PC-9 (cell line): ENCODE measurements around the gene TDRD7. TPM values are rescaled to one million over a fixed set of nuclear protein-coding genes. Genes with fewer than 3 reads are reported as not detected.

Experiments used
- BruUV-seq: library from RNA; stranded (reverse); fragments of 400-500 nt; replicated peaks from 2 replicates; lab custom pipeline; 2021; lab: Mats Ljungman, UMichigan
- CTCF ChIA-PET: fragments of 300-600 bp; sonication (Branson Sonifier 250); formaldehyde crosslinking; loops from one replicate; lab custom pipeline; 2022; ENCODE audit warnings: antibody characterized with exemption; lab: Charles Lee
- POLR2A ChIA-PET: fragments of 300-600 bp; sonication (Branson Sonifier 250); formaldehyde crosslinking; loops from one replicate; lab custom pipeline; 2022; ENCODE audit warnings: antibody characterized with exemption; ENCODE audit not compliant: unreplicated experiment; lab: Charles Lee
- DNase-seq, 2 experiments: peaks; one replicate each; pipeline versions ENCODE4 v3.0.0 to v3.0.0-alpha.2; 2015 to 2022; ENCODE audit warnings: mixed read lengths in 1 of 2
- H2AFZ ChIP-seq: fragments of 200-600 bp; sonication (generic); 2 replicates; pipeline ENCODE4 v1.8.1; 2017; ENCODE audit warnings: antibody characterized with exemption
- H3F3A ChIP-seq: fragments of 200-600 bp; sonication (generic); 2 replicates; pipeline ENCODE4 v1.8.1; 2017; ENCODE audit warnings: antibody characterized with exemption, mild to moderate bottlenecking, low read depth; ENCODE audit not compliant: insufficient read depth
- H3K27ac ChIP-seq: fragments of 200-600 bp; sonication (generic); 2 replicates; pipeline ENCODE4 v1.6.1; 2016; ENCODE audit warnings: mixed run types
- H3K27me3 ChIP-seq: fragments of 200-600 bp; sonication (generic); 2 replicates; pipeline ENCODE4 v1.6.1; 2016; ENCODE audit warnings: low read depth, mixed run types; ENCODE audit not compliant: insufficient read depth
- H3K36me3 ChIP-seq: fragments of 200-600 bp; sonication (generic); 2 replicates; pipeline ENCODE4 v1.6.1; 2016; ENCODE audit warnings: low read depth, mixed run types
- H3K4me1 ChIP-seq: fragments of 200-600 bp; sonication (generic); replicated peaks from 2 replicates; pipeline ENCODE4 v1.6.1; 2016; ENCODE audit warnings: mixed run types; ENCODE audit not compliant: insufficient read depth
- H3K4me2 ChIP-seq: fragments of 200-600 bp; sonication (generic); 2 replicates; pipeline ENCODE4 v1.6.1; 2017; ENCODE audit warnings: mixed run types
- H3K4me3 ChIP-seq: fragments of 200-600 bp; sonication (generic); 2 replicates; pipeline ENCODE4 v1.6.1; 2016; ENCODE audit warnings: mixed run types
- H3K79me2 ChIP-seq: fragments of 200-600 bp; sonication (generic); 2 replicates; pipeline ENCODE4 v1.6.1; 2017; ENCODE audit warnings: low read depth, mixed run types
- H3K9me2 ChIP-seq: fragments of 200-600 bp; sonication (generic); 2 replicates; pipeline ENCODE4 v1.8.1; 2017; ENCODE audit warnings: mild to moderate bottlenecking; ENCODE audit not compliant: insufficient read depth
- H3K9me3 ChIP-seq: fragments of 200-600 bp; sonication (generic); 2 replicates; pipeline ENCODE4 v1.8.1; 2016; ENCODE audit warnings: low read depth; ENCODE audit not compliant: insufficient read depth
- H4K20me1 ChIP-seq: fragments of 200-600 bp; sonication (generic); 2 replicates; pipeline ENCODE4 v1.8.1; 2017; ENCODE audit not compliant: insufficient read depth
- CTCF ChIP-seq: fragments of 200-600 bp; sonication (generic); conservative IDR thresholded peaks from 2 replicates; pipeline ENCODE4 v1.6.1; 2017; ENCODE audit warnings: mixed run types, antibody characterized with exemption, mild to moderate bottlenecking, moderate library complexity
- EZH2 ChIP-seq: fragments of 200-600 bp; sonication (generic); IDR thresholded peaks from 2 replicates; pipeline ENCODE4 v1.8.0; 2017; ENCODE audit warnings: antibody characterized with exemption, low read depth
- intact Hi-C: fragments of 100-400 bp; cut with micrococcal nuclease; formaldehyde crosslinking; loops from one replicate; pipeline ENCODE4 v1.10.0; 2022; ENCODE audit not compliant: unreplicated experiment
- total RNA-seq: library from RNA; stranded (reverse); gene quantifications from 2 replicates; pipeline ENCODE4 v1.2.3, GENCODE V29; 2021

TDRD7 gene
- total RNA-seq, 1 experiment from 2014 or later = 14.2 TPM

GRCh38 chr9:97525451-97525850 lies 113.6 kb downstream of the TDRD7 start:
- Histone ChIP-seq H3K4me3 (no peak overlapping the region), H3K27me3 (no peaks in the 10 kb centered on the region), H3K27ac (peak overlapping the region; percentile 89), H3K9me2 (no peaks in the 10 kb centered on the region), H2AFZ (peak overlapping the region; percentile 64; the same call in 1 of the 2 replicates), H3K4me1 (peaks cover 61% of the 10 kb centered on the region), H3K79me2 (no peaks in the 10 kb centered on the region), H3K4me2 (peak overlapping the region; percentile 54), H3K36me3 (no peaks in the 10 kb centered on the region), H3F3A (peaks cover 32% of the 10 kb centered on the region), H4K20me1 (no peaks in the 10 kb centered on the region), H3K9me3 (no peaks in the 10 kb centered on the region)
- ChIA-PET POLR2A (interaction anchor here (0.6 kb wide), 1 partner anchor 39 kb away, joined by 6 read pairs; no protein-coding TSS in a partner anchor), CTCF (interaction anchor here (0.5 to 1.8 kb wide), 5 partner anchors 24 to 130 kb away, joined by 4 to 13 read pairs (median 6); partner anchors contain the start of gene TMOD1)
- intact Hi-C loops = loop anchor here (2.0 kb wide), 1 partner anchor 25 kb away; the partner anchor contains the start of gene TMOD1
- DNase-seq = peak; percentile 61 to 98
- TF ChIP-seq CTCF (no peak), EZH2 (no peak)
- no TSS peak for BruUV-seq

GRCh38 chr9:97526895-97527575 lies 115.1 kb downstream of the TDRD7 start:
- Histone ChIP-seq H3K4me3 (no peak overlapping the region), H3F3A (peaks cover 32% of the 10 kb centered on the region), H3K27me3 (no peaks in the 10 kb centered on the region), H3K9me3 (no peaks in the 10 kb centered on the region), H3K79me2 (no peaks in the 10 kb centered on the region), H2AFZ (no peak overlapping the region), H3K4me1 (peaks cover 61% of the 10 kb centered on the region), H3K27ac (no peak overlapping the region), H3K36me3 (no peaks in the 10 kb centered on the region), H3K4me2 (no peak overlapping the region), H4K20me1 (no peaks in the 10 kb centered on the region), H3K9me2 (no peaks in the 10 kb centered on the region)
- no TSS peak for BruUV-seq
- TF ChIP-seq EZH2 (no peak), CTCF (no peak)
- no peak for DNase-seq
- POLR2A ChIA-PET = interaction anchor here (1.6 kb wide), 1 partner anchor 8 kb away, joined by 6 read pairs; no protein-coding TSS in a partner anchor
- intact Hi-C loops = no loop called here
- CTCF ChIA-PET = no interaction called here

GRCh38 chr9:97527626-97528528 lies 116.0 kb downstream of the TDRD7 start:
- CTCF ChIA-PET = interaction anchor here (0.6 kb wide), 1 partner anchor 107 kb away, joined by 5 read pairs; no protein-coding TSS in a partner anchor
- H3K79me2 ChIP-seq = no peaks in the 10 kb centered on the region
- TF ChIP-seq EZH2 = no peak
- TF ChIP-seq CTCF = no peak
- no peaks in the 10 kb centered on the region for H3K9me3 ChIP-seq
- no peaks in the 10 kb centered on the region for H4K20me1 ChIP-seq
- H3K4me1 ChIP-seq = peaks cover 61% of the 10 kb centered on the region
- no peaks in the 10 kb centered on the region for H3K9me2 ChIP-seq
- H3K27ac ChIP-seq = peak overlapping the region; percentile 85
- no peaks in the 10 kb centered on the region for H3K36me3 ChIP-seq
- intact Hi-C loops = loop anchor here (2.0 kb wide), 1 partner anchor 71 kb away; no protein-coding TSS in a partner anchor
- no peak overlapping the region for H3K4me3 ChIP-seq
- BruUV-seq = no TSS peak
- no peaks in the 10 kb centered on the region for H3K27me3 ChIP-seq
- POLR2A ChIA-PET = interaction anchor here (0.6 to 1.6 kb wide), 3 partner anchors 9 to 446 kb away, joined by 3 to 7 read pairs (median 6); no protein-coding TSS in a partner anchor
- H3K4me2 ChIP-seq = peak overlapping the region; percentile 50
- peak in 1 of 2 experiments; percentile 31 for DNase-seq
- peaks cover 32% of the 10 kb centered on the region for H3F3A ChIP-seq
- H2AFZ ChIP-seq = peak overlapping the region; percentile 45
